Memory B cell (primary cell): ENCODE results near the gene CST9L.
"Not testable (repeated sequence)": the region's sequence is repeated elsewhere in the genome, so short reads cannot be mapped to it uniquely, and the experiment has no call there.

ENCODE experiments used
- ATAC-seq: fragments of 150-1000 bp; cut with Tn5 transposase; 2 replicates; pipeline ENCODE4 v1.10.0; 2021; ENCODE audit warnings: low read depth, mild to moderate bottlenecking, moderate library complexity
- DNase-seq, 2 donors: peaks; one replicate each; pipeline ENCODE4 v3.0.0; 2022; ENCODE audit warnings: low spot score in 2 of 2
- H3K27ac Mint-ChIP-seq: one replicate; pipeline ENCODE4 v1.8.0; 2022; ENCODE audit warnings: mild to moderate bottlenecking, moderate library complexity, mixed read lengths
- H3K27me3 Mint-ChIP-seq: one replicate; pipeline ENCODE4 v1.8.0; 2022; ENCODE audit warnings: mixed read lengths
- H3K36me3 Mint-ChIP-seq: one replicate; pipeline ENCODE4 v1.8.0; 2022; ENCODE audit warnings: mild to moderate bottlenecking, mixed read lengths
- H3K4me1 Mint-ChIP-seq: one replicate; pipeline ENCODE4 v1.8.0; 2022; ENCODE audit warnings: mixed read lengths
- H3K4me3 Mint-ChIP-seq: one replicate; pipeline ENCODE4 v1.8.0; 2022; ENCODE audit warnings: mild to moderate bottlenecking, moderate library complexity, mixed read lengths
- H3K9me3 Mint-ChIP-seq: one replicate; pipeline ENCODE4 v1.8.0; 2022; ENCODE audit warnings: mixed read lengths

The CST9L gene

DNA sequence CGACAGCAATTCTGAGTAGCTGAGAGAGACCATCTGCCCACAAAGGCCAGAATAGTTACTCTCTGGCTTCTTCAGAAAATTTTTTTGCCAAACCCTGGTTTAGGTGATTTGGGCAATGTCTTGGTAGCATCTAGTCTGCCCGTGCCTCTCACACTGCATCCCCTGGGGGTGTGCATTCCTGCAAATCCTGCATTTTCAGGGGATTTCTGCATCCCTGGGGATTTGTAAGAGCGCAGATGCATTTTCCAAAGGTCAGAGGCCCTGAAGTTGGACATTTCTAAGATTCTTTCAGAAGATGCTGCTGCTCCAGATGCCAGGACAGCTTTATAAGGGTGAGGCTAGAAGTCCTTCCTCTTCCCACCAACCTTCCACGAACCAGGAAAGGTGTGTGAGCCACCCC, 33.4 kb upstream of the CST9L start:
- Mint-ChIP-seq H3K9me3 (no peaks in the 10 kb centered on the region), H3K27ac (no peak overlapping the region), H3K27me3 (peaks cover 4% of the 10 kb centered on the region), H3K4me1 (no peaks in the 10 kb centered on the region), H3K4me3 (no peak overlapping the region), H3K36me3 (no peaks in the 10 kb centered on the region)
- DNase-seq (no peak), ATAC-seq (no peak)

DNA sequence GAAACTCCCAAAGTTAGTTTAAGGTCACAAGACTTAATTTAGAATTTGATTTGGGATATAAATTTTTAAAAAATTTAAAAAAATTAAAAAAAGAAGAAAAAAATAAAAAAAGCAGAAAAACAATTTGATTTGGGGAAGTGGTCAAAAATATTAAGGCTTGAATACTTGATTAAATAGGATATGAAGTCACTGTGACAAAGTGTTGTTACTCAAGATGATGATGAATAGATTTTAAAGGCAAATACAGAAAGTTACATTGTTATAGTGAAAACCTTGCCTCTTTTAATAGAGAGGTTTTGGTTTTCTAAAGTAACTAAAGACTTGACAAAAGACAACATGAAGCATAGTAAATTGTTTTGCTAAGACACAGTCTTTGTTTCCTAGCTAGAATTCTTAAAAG, 30.2 kb upstream of the CST9L start:
- H3K4me1 Mint-ChIP-seq, result no peaks in the 10 kb centered on the region
- no peak for DNase-seq
- H3K27ac Mint-ChIP-seq, result no peak overlapping the region

DNA sequence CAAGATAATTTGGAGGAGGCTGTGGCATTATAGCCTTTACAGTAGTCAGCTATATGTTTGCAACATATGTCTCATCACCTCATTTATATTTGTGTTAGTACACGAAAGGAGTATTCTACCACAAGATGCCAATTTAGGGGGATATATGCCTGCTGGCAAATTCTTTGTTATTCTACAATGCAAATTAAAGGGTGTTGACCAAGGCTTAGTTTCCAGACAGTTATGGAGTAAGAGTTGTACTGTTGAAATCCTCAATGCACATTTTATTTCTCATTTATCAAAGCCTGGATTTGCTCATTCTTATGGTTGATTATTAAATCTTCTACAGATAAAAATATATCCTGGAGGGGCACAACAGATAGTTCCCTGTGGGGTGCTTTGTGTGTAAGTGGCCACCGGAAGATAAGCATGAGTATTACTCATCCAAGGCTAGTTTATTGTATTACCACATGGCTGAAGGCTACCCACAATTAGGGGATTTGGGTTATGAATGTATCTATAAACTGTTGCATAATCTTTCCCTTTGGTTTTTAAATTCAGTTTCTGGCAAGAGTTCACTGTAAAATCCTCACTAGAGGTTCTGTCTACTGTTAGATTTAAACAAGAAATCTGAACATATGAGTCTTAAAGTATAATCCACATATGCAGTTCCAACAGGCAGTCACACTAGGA, 28.4 kb upstream of the CST9L start:
- Mint-ChIP-seq H3K27me3 (no peaks in the 10 kb centered on the region), H3K4me3 (no peak overlapping the region), H3K4me1 (no peaks in the 10 kb centered on the region), H3K36me3 (no peaks in the 10 kb centered on the region), H3K27ac (no peak overlapping the region), H3K9me3 (no peaks in the 10 kb centered on the region)
- ATAC-seq, result no peak
- no peak for DNase-seq

More for the DNA sequence above, 30.2 kb upstream of the CST9L start:
- Mint-ChIP-seq H3K4me3 (no peak overlapping the region), H3K27me3 (no peaks in the 10 kb centered on the region), H3K9me3 (no peaks in the 10 kb centered on the region), H3K36me3 (no peaks in the 10 kb centered on the region)
- ATAC-seq, result no peak

DNA sequence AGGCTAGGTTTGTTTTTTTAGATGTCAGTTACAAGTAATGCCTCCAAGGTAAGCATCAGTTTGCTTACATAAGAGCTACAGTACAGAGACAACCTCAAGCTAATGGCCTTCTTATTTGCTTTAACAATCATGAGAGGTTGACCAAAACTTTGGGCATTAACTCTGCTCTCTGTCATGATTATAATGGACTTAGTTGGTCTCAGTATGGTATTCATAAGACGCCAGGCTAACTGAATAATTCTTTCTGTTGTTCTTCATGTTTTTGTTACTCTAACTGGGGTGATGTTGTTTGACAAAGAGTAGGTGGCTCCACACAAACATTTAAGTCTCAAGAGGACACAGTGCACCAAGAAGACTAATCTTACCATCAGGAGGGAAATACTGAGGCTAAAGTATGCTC, 27.7 kb upstream of the CST9L start:
- no peak for ATAC-seq
- no peaks in the 10 kb centered on the region for H3K36me3 Mint-ChIP-seq
- H3K27ac Mint-ChIP-seq, result no peak overlapping the region
- DNase-seq, result no peak
- H3K27me3 Mint-ChIP-seq, result no peaks in the 10 kb centered on the region
- no peaks in the 10 kb centered on the region for H3K4me1 Mint-ChIP-seq
- H3K4me3 Mint-ChIP-seq, result no peak overlapping the region
- H3K9me3 Mint-ChIP-seq, result no peaks in the 10 kb centered on the region

DNA sequence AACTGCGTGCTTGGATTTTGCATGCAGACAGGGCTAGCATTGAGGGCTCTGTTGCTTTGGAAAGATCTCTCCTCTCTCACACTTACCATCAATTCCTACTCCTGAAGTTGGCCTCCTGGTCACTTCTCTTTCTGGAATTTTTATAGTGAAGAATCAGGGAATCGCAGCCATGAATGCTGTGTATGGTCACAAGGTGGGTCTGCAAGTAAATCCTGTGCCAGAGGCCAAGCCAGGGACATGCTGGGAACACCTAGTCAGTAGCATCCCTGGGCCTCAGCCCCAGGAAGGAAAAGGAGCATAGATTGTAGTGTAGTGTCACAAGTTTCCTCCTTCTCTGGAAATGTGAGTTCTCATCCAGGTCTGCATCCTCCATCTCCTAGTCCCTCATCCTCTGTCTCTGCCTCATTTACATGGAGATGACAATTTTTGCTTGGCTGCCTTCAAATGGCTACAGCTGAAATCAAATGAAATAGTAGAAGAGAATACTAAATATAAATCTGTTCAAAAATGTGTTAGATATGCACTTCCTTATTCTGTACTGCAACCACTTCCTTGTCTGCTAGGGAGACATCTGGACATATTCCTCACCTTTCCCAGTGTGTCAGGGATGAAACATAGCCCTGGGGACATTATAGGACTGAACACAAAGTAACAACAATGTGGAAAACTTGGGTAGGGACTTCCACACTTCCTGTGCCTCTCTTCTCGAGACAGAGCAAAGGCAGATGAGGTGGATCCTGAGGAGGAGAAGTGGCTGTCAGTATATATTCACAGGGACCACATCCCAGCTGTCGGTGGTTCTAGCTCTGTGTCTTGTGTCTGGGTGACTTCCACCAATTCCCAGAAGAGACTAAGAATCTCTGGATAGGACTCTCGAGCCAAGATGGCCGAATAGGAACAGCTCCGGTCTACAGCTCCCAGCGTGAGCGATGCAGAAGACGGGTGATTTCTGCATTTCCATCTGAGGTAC, 20.4 kb upstream of the CST9L start:
- H3K36me3 Mint-ChIP-seq, result no peaks in the 10 kb centered on the region
- no peaks in the 10 kb centered on the region for H3K9me3 Mint-ChIP-seq
- ATAC-seq (no peak), DNase-seq (no peak)
- no peak overlapping the region for H3K27ac Mint-ChIP-seq
- H3K27me3 Mint-ChIP-seq, result peaks cover 4% of the 10 kb centered on the region
- no peaks in the 10 kb centered on the region for H3K4me1 Mint-ChIP-seq
- no peak overlapping the region for H3K4me3 Mint-ChIP-seq

DNA sequence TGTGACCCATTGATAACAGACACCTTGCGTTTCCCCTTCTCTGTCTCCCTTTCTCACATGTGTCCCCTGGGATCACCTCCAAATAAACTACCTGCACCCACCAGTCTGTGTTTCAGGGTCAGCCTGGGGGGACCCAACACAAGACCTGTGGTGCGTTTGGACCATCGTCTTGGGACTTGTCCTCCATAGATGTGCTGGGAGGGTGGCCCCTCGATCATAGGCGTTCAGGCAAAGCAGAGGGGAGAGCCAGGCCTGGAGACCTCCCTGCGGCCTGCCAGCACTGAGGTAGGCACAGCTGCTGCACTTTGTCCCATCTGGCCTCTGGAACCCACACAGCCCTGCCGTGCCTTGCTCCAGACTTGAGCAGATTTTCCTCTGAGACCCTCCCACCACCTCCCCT, 19.3 kb upstream of the CST9L start:
- H3K36me3 Mint-ChIP-seq, result no peaks in the 10 kb centered on the region
- no peaks in the 10 kb centered on the region for H3K9me3 Mint-ChIP-seq
- H3K27ac Mint-ChIP-seq, result no peak overlapping the region
- peaks cover 7% of the 10 kb centered on the region for H3K27me3 Mint-ChIP-seq
- no peak for ATAC-seq
- DNase-seq, result no peak
- H3K4me1 Mint-ChIP-seq, result no peaks in the 10 kb centered on the region
- no peak overlapping the region for H3K4me3 Mint-ChIP-seq

DNA sequence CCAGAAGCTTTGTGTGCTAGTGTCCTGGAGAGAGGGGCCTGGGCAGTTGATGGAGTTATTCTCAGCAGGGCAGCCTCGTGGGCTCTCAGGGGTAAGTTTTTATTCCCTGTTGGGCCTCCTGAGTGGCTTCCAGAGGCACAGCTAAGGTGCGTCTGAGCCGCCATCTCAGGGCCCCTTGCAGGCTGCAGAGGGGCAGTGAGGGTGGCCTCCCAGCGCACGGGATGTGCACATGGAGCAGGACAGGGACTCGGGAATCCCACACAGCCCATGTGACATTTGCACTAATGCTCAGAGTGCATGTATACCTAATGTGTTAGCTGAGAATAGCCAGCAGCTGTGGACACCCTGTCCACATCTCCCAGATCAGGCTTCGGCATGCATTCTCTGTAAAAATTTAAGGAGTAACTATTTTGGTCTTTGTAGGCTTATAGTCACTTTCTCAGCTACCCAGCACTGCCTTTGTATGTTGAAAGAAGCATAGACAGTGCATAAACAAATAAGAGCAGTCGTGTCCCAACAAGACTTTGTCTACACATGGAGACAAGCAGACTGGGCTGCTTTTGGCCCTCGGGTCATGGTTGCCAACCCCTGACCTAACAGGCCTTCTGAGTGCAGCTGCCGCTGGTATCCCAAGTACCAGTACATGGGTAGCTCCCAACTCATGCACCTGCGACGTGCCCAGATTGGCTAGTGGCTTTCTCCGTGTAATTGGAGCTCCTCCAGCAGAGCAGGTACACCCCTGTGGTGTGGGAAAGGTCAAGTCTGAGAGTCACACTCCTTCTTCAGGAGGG, 18.6 kb upstream of the CST9L start:
- no peak overlapping the region for H3K27ac Mint-ChIP-seq
- no peak for DNase-seq
- peaks cover 9% of the 10 kb centered on the region for H3K27me3 Mint-ChIP-seq
- H3K4me3 Mint-ChIP-seq, result no peak overlapping the region
- H3K9me3 Mint-ChIP-seq, result no peaks in the 10 kb centered on the region
- no peaks in the 10 kb centered on the region for H3K36me3 Mint-ChIP-seq
- no peaks in the 10 kb centered on the region for H3K4me1 Mint-ChIP-seq
- no peak for ATAC-seq

DNA sequence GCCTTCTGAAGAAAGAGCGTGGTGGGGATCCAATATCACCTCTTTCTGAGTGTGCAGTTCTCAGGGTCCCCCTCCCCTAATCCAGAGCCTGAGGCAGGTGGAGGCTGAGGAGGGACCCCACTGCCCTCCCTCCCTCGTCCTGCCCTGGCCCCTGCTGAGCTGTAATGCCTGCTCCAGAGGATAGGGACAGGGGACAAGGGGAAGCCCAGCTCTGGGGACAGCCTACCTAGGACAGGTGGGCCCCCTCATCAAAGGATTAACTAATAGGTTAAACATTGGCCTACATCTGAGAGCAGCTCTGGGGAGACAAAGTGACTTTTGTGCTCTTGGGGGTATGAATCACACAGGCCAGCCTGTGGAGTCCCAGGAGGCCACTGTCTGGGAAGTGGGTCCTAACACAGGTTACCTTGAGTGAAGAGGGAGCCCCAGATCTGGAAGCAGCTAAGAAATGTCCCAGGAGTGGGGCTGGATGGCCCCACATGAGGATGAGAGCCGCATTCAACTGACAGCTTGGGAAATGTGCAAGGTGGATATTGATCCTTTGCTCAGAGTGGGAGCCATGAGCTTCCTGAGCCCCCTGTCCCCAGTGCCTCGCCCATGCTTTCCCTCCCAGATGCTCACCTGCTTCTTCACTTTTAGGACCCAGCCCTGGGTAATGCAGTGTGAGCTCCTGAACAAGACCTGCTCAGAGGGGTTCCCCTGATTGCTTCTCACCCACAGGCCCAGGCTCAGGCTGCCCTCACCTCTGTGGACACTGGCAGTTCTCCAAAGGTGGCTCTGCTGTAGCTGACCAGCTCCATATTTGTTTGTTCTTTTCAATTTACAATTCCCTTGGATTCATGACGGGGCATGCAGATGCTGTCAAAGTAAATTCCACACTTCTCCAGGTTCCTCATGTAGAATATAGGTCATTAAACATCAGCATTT, 17.8 kb upstream of the CST9L start:
- Mint-ChIP-seq H3K27ac (no peak overlapping the region), H3K4me1 (no peaks in the 10 kb centered on the region), H3K36me3 (no peaks in the 10 kb centered on the region), H3K9me3 (peaks cover 1% of the 10 kb centered on the region), H3K27me3 (peaks cover 12% of the 10 kb centered on the region), H3K4me3 (no peak overlapping the region)
- ATAC-seq (no peak), DNase-seq (no peak)

DNA sequence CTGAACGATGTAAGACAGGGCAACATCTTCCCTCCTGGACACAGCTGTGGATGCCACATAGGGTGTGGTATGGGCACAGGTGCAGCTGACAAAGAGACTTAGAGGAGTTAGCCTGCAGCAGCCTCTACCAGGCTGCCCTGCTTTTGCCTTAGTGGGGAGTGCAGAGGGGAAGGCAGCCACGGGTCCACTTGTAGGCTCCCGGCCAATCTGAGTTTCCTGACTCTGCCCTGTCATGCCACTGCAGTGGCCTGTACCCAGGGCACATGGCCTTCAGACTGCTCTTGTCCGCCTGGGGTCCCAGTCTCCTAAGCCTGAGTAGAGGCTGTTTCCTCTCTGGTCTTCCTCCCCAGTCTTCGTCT, 17.1 kb upstream of the CST9L start:
- H3K36me3 Mint-ChIP-seq, result no peaks in the 10 kb centered on the region
- ATAC-seq, result no peak
- no peak for DNase-seq
- no peak overlapping the region for H3K27ac Mint-ChIP-seq
- H3K4me1 Mint-ChIP-seq, result no peaks in the 10 kb centered on the region
- H3K27me3 Mint-ChIP-seq, result peaks cover 12% of the 10 kb centered on the region
- H3K9me3 Mint-ChIP-seq, result peaks cover 4% of the 10 kb centered on the region
- H3K4me3 Mint-ChIP-seq, result no peak overlapping the region

DNA sequence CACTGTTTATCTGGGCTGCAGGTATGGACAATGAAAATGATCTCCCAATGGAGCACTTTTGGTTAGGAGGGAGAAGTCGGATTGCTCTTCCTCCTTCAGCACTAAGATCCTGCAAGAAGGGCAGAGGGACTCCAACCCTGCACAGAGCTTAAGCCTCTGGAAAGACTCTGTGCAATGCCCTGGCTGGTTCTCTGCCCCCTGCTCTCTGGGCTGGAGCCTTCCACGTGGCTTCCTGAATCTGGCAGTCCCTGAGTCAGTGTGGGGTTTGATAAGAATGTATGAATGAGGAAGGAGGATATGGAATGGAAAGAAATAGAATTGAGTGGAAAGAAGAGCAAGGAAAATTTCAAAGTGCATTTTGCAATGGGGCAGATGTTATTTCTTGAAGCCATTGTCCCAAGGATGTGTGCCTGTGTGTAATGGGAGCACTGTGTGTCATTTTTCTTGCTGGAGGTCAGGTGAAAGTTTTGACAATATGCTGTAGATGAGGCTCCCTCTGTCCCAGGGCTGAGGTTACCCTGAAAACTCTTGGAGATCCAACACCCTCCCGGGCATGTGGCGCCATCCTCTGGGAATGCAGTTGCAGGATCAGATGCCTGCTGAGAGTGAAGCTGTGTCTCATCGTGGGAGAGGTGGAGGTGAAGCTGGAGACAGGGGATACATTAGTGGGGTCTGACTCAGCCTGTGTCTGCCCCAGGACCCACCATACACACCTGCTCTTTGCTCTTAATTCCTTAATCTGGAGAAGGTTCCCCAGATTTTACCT, 16.3 kb upstream of the CST9L start:
- H3K36me3 Mint-ChIP-seq, result no peaks in the 10 kb centered on the region

DNA sequence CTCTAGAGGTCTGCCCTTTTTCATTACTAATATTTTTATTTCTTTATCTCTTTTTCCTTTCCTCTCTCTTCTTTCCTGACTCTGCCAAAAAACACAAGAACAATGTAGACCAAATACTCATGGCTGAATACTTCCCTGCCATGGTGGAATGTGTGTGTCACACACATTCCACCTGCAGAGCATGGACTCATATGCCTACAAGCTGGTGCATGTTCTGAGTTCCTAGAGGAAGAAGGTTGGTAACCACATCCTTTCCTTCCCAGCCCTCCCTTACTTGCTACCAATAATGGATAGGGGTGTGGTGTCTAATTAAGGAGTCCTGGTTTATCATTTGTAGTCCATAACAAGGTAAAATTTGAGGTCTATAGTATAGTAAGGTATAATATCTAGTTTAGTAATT, 15.2 kb upstream of the CST9L start:
- Mint-ChIP-seq H3K36me3 (no peaks in the 10 kb centered on the region), H3K4me3 (no peak overlapping the region), H3K4me1 (no peaks in the 10 kb centered on the region), H3K27me3 (peaks cover 12% of the 10 kb centered on the region), H3K27ac (no peak overlapping the region), H3K9me3 (peaks cover 5% of the 10 kb centered on the region)
- ATAC-seq (no peak), DNase-seq (no peak)

More for the DNA sequence above, 16.3 kb upstream of the CST9L start:
- DNase-seq (no peak), ATAC-seq (no peak)
- Mint-ChIP-seq H3K27ac (no peak overlapping the region), H3K27me3 (peaks cover 12% of the 10 kb centered on the region), H3K9me3 (peaks cover 5% of the 10 kb centered on the region), H3K4me3 (no peak overlapping the region), H3K4me1 (no peaks in the 10 kb centered on the region)

DNA sequence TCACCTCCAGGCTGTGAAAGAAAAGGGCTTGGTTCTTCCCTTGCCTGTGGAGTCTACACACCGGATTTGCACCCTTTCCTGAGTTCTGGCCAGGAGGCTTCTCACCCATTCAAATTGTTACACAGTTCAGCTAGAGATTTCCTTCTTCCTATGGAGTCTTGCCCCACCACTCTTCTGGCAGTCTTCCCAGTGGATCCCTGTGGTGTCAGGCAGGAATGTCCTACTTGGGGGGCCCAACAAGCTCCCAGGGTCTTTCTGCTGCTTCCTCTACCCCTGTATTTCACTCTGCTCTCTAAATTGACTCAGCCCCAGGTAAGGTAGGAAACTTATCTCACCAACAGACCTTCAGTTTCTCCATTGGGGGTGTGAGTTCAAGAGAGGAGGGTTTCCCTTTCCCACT, 14.0 kb upstream of the CST9L start:
- Mint-ChIP-seq H3K9me3 (peaks cover 5% of the 10 kb centered on the region), H3K4me3 (no peak overlapping the region), H3K4me1 (no peaks in the 10 kb centered on the region), H3K27me3 (peaks cover 10% of the 10 kb centered on the region), H3K27ac (no peak overlapping the region), H3K36me3 (no peaks in the 10 kb centered on the region)
- DNase-seq (no peak), ATAC-seq (no peak)

DNA sequence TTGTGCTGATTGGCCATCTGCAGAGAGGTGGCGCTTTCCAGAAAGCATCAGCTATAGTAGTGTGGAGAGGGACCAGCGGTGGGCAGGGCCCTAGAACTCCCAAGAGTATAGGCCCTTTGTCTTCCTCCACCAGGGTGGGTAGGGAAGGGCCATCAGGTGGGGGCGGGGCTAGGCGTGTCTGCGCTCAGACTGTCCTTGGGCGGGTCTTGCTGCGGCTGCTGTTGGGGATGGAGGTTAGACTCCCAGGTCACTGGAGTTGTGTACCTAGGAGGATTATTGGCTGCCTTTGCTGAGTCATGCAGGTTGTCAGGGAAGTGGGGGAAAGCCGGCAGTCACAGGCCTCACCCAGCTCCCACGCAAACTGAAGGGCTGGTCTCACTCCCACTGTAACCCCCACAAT, 13.5 kb upstream of the CST9L start:
- not testable (repeated sequence) for ATAC-seq, H3K36me3 Mint-ChIP-seq, H3K4me1 Mint-ChIP-seq, H3K9me3 Mint-ChIP-seq, H3K27ac Mint-ChIP-seq, H3K4me3 Mint-ChIP-seq, DNase-seq
- peaks cover 10% of the 10 kb centered on the region for H3K27me3 Mint-ChIP-seq
